DND-41 (cell line): ENCODE measurements around the gene PRPS1.

Experiments used
- ATAC-seq: fragments of 200-7000 bp; cut with Tn5 transposase; 3 replicates; pipeline ENCODE4 v1.9.1; 2021; ENCODE audit warnings: low read depth; ENCODE audit not compliant: insufficient read depth
- DNase-seq: peaks from one replicate; pipeline ENCODE4 v3.0.0-alpha.2; 2020
- H2AFZ ChIP-seq: 2 replicates; pipeline ENCODE4 v1.6.0; 2012; ENCODE audit warnings: low read depth, low read length
- H3K27ac ChIP-seq: 2 replicates; pipeline ENCODE4 v1.5.1; 2012; ENCODE audit warnings: low read length, inconsistent platforms
- H3K27me3 ChIP-seq: fragments of 200-600 bp; sonication (generic); 2 replicates; pipeline ENCODE4 v1.6.0; 2012; ENCODE audit warnings: low read length, mild to moderate bottlenecking, inconsistent platforms; ENCODE audit not compliant: insufficient read depth, poor library complexity
- H3K36me3 ChIP-seq: 2 replicates; pipeline ENCODE4 v1.5.1; 2012; ENCODE audit warnings: low read length, inconsistent platforms; ENCODE audit not compliant: insufficient read depth
- H3K4me1 ChIP-seq: 2 replicates; pipeline ENCODE4 v1.5.1; 2012; ENCODE audit warnings: mild to moderate bottlenecking, low read length; ENCODE audit not compliant: insufficient read depth
- H3K4me2 ChIP-seq: 2 replicates; pipeline ENCODE4 v1.6.0; 2012; ENCODE audit warnings: mild to moderate bottlenecking, moderate library complexity, low read length, inconsistent platforms; ENCODE audit not compliant: insufficient read depth
- H3K4me3 ChIP-seq, 2 experiments: fragments of 200-600 bp in 1 of 2; shearing (Covaris generic) in 1 of 2; 2 replicates each; pipeline ENCODE4 v1.5.1; 2012 to 2016; ENCODE audit warnings: inconsistent platforms in 2 of 2, low read length in 2 of 2, mild to moderate bottlenecking in 2 of 2, low read depth in 1 of 2, moderate library complexity in 1 of 2
- H3K79me2 ChIP-seq: 2 replicates; pipeline ENCODE4 v1.6.0; 2012; ENCODE audit warnings: low read length, inconsistent platforms; ENCODE audit not compliant: insufficient read depth
- H3K9ac ChIP-seq: 2 replicates; pipeline ENCODE4 v1.6.0; 2012; ENCODE audit warnings: low read depth, mild to moderate bottlenecking, inconsistent platforms, low read length, moderate library complexity
- H3K9me3 ChIP-seq: 2 replicates; pipeline ENCODE4 v1.5.1; 2012; ENCODE audit warnings: low read length, moderate library complexity, mild to moderate bottlenecking, inconsistent platforms; ENCODE audit not compliant: insufficient read depth, severe bottlenecking
- H4K20me1 ChIP-seq: 2 replicates; pipeline ENCODE4 v1.6.0; 2012; ENCODE audit warnings: low read length; ENCODE audit not compliant: insufficient read depth
- EZH2 ChIP-seq: IDR thresholded peaks from 3 replicates; pipeline ENCODE4 v1.6.1; 2012; ENCODE audit warnings: borderline replicate concordance, low read depth, mild to moderate bottlenecking, moderate library complexity, low read length, inconsistent platforms; ENCODE audit not compliant: severe bottlenecking
- TF ChIP-seq, protein P1 (sequence below): IDR thresholded peaks from 2 replicates; pipeline ENCODE4 v1.5.1; 2012; ENCODE audit warnings: borderline replicate concordance, low read length, moderate library complexity, mild to moderate bottlenecking; ENCODE audit not compliant: poor library complexity, severe bottlenecking; ENCODE audit errors: extremely low read depth

Gene PRPS1

GRCh38 chrX:107619885-107620322, 8.4 kb upstream of the PRPS1 start:
- no peaks in the 10 kb centered on the region for H3K36me3 ChIP-seq
- no peak for DNase-seq
- H3K27ac ChIP-seq = no peak overlapping the region
- no peaks in the 10 kb centered on the region for H3K79me2 ChIP-seq
- no peaks in the 10 kb centered on the region for H3K4me1 ChIP-seq
- no peak for ATAC-seq
- H2AFZ ChIP-seq = no peak overlapping the region
- no peak overlapping the region for H3K9ac ChIP-seq
- no peaks in the 10 kb centered on the region for H4K20me1 ChIP-seq
- TF ChIP-seq, protein P1, sequence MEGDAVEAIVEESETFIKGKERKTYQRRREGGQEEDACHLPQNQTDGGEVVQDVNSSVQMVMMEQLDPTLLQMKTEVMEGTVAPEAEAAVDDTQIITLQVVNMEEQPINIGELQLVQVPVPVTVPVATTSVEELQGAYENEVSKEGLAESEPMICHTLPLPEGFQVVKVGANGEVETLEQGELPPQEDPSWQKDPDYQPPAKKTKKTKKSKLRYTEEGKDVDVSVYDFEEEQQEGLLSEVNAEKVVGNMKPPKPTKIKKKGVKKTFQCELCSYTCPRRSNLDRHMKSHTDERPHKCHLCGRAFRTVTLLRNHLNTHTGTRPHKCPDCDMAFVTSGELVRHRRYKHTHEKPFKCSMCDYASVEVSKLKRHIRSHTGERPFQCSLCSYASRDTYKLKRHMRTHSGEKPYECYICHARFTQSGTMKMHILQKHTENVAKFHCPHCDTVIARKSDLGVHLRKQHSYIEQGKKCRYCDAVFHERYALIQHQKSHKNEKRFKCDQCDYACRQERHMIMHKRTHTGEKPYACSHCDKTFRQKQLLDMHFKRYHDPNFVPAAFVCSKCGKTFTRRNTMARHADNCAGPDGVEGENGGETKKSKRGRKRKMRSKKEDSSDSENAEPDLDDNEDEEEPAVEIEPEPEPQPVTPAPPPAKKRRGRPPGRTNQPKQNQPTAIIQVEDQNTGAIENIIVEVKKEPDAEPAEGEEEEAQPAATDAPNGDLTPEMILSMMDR = no peak
- TF ChIP-seq EZH2 = no peak
- H3K4me3 ChIP-seq = no peak overlapping the region
- no peak overlapping the region for H3K4me2 ChIP-seq
- H3K27me3 ChIP-seq = no peaks in the 10 kb centered on the region
- no peaks in the 10 kb centered on the region for H3K9me3 ChIP-seq

- no peak for ATAC-seq
- no peak overlapping the region for H2AFZ ChIP-seq
Measured at GRCh38 chrX:107624893-107625292, 3.4 kb upstream of the PRPS1 start.

GRCh38 chrX:107625739-107626138, 2.6 kb upstream of the PRPS1 start:
- no peak overlapping the region for H3K27ac ChIP-seq
- TF ChIP-seq EZH2 = no peak
- TF ChIP-seq, protein P1 = no peak
- ATAC-seq = no peak

More at GRCh38 chrX:107624893-107625292, 3.4 kb upstream of the PRPS1 start:
- H3K27ac ChIP-seq = no peak overlapping the region
- H3K4me3 ChIP-seq = no peak overlapping the region
- no peak overlapping the region for H3K9ac ChIP-seq
- no peaks in the 10 kb centered on the region for H3K36me3 ChIP-seq
- no peak for TF ChIP-seq EZH2
- TF ChIP-seq, protein P1 = no peak
- peaks cover 7% of the 10 kb centered on the region; the same call in 1 of the 2 replicates for H4K20me1 ChIP-seq
- H3K27me3 ChIP-seq = no peaks in the 10 kb centered on the region
- peaks cover 16% of the 10 kb centered on the region for H3K79me2 ChIP-seq
- H3K4me1 ChIP-seq = peaks cover 15% of the 10 kb centered on the region
- no peak overlapping the region for H3K4me2 ChIP-seq
- DNase-seq = no peak
- H3K9me3 ChIP-seq = no peaks in the 10 kb centered on the region

More at GRCh38 chrX:107625739-107626138, 2.6 kb upstream of the PRPS1 start:
- Histone ChIP-seq H3K9me3 (no peaks in the 10 kb centered on the region), H3K4me1 (peaks cover 23% of the 10 kb centered on the region), H3K36me3 (0 out of 2 replicates have a peak, but pooled peaks cover 2% of the 10 kb centered on the region), H4K20me1 (peaks cover 15% of the 10 kb centered on the region; the same call in 1 of the 2 replicates), H3K79me2 (peaks cover 24% of the 10 kb centered on the region), H2AFZ (no peak overlapping the region), H3K4me3 (no peak overlapping the region), H3K4me2 (no peak overlapping the region), H3K9ac (no peak overlapping the region), H3K27me3 (no peaks in the 10 kb centered on the region)
- no peak for DNase-seq
